Activated CD8-positive, alpha-beta memory T cell treated with anti-CD3 and anti-CD28 coated beads, Interleukin-2, amount 50 U/mL, for 1 hour (primary cell): ENCODE data around the gene RTKN.

ENCODE experiments used
- DNase-seq: peaks from one replicate; pipeline ENCODE4 v3.0.0-alpha.2; 2020; ENCODE audit errors: extremely low read depth

Gene RTKN

DNA sequence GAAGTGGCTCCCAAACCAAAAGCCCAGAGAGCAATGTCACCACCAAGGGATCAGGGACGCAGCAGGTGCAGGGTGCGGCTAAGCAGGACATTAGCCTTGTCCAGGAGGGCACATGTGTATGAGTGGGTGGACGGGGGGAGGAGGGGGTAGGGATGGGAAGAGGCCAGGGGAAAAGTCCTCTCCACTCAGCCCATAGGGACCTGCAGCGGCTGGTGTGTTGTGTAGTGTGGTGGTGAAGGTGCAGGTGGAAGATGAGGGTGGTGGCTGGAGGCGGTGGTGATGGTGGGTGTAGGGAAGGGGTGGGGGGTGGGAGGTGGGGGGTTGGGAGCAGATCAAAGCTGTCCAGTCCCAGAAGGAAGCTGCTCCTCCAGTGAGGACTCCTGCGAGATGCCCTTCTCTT lies 24.0 kb downstream of the RTKN start:
- no peak for DNase-seq

DNA sequence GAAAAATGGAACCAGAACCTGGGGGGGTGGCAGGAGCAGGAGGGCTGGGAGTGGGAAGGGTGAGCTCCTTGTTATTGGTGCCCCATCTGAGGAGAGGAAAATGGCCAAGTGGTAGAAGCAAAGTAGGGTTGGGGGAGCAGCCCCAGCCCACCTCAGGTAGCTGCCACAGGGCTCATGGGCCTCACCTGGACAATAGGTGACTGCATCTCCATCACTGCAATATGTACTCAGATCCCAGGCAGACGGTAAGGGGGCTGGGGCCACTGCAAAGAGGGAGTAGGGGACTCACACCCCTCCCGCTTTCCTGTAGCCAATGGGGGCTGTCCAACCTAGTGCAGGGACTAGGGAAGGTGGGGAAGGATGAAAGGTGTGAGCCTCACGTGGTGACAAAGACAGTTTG lies 24.5 kb downstream of the RTKN start:
- DNase-seq, result no peak

DNA sequence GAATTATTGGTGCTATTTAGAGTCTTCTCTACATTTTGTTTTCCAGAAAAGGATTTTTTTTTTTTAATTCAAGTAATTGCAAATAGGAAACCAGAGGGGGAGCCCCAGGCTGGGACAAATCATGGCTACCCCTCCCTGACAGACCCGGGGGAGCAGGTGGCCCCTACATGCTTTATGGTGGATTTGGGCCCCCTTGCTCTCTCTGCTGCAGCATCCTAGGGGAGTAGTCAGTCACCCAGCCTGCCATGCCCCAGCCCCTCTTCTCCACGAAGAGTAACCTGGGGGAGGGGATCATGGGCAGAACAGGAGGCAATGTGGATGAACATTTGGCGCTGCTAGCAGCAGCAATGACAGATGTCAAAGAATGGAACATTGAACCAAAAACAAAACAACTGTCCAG lies 25.0 kb downstream of the RTKN start:
- no peak for DNase-seq

DNA sequence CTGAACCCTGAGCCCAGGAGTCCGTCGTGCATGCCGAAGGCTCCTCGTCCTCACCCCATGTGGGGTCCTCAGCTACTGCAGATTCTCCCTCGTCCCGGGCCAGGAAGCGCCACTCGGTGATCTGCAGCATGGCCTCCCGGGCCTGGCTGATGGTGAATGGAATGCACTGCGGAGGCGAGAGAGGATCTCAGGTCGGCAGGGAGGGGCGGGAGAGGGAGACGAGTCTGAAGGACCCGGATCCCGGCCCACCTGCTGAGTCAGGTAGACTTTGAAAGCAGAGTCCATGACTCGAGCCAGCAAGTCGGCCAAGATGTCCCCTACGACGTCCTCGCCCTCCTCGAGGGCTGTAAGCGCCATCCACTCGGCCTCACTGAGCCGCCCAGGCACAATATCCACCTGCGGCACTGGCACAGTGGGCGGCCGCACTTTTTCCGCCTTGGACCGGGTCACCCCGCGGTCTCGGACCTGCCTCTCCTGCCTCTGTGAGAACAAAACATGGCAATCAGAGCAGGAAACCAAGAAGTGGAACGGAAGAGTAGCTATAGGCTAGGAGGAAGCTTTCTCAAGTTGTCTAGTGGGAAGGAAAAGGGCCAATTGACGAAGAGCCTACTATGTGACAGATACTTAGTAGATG lies 25.9 kb downstream of the RTKN start:
- no peak for DNase-seq

DNA sequence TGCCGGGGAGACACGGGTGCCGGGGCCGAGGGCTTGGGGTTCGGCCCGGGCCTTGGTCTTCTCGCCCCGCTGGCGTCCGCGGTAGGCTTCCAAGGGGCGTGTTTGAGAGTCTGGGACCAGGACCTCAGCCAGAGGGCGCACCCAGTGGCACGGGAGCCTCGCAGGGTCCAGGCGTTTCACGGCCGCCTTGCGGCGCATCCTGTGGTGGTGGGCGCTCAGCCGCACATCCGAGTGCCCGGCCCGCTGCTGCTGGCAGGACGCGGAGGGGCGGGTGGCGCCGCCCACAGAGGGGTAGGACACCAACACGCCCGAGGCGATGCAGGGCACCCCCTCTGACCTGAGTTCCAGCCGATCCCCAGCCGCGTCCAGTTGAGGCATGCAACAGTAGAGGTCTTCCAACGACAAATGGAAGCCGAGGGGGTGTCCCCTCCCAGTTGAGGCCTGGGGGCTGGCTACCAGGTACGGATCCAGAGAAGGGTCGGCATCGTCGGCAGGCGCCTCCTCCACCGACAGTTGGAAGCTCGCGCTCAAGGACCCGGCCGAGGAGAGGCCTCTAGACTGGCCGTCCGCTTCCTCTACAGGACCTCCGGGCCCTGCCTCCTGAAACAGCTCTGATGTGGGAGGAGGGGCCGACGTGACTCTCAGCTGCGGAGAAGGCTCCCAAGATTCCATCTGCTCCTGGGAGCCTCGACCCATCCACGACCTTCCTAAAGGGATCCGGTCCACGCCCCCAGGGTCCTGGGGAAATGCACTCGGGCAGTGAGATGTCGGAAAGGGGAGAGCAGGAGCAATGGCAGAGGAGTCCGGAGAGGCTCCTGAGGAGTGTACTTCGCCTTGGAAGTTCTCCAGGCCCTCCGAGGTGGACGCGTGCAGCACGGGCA lies 26.6 kb downstream of the RTKN start:
- no peak for DNase-seq

DNA sequence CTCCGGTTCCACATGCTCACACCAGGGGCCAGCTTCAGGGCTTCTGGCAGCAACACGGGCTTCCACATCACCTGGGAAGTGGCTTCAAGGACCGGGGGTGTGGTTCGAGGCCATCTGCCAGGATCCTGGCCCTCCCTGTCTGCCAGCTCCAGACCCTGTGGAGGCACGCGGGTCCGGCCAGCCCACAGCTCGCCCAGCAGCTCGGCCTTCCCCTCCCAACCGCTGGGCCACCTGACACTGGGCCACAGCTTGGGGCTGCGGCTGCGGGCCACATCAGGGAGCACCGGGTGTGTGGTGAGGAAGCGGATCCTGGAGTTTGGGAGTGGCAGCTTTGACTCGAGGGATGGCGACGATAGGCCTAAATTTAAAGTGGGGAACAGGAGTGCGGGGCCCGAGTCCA lies 27.3 kb downstream of the RTKN start:
- DNase-seq, result no peak

DNA sequence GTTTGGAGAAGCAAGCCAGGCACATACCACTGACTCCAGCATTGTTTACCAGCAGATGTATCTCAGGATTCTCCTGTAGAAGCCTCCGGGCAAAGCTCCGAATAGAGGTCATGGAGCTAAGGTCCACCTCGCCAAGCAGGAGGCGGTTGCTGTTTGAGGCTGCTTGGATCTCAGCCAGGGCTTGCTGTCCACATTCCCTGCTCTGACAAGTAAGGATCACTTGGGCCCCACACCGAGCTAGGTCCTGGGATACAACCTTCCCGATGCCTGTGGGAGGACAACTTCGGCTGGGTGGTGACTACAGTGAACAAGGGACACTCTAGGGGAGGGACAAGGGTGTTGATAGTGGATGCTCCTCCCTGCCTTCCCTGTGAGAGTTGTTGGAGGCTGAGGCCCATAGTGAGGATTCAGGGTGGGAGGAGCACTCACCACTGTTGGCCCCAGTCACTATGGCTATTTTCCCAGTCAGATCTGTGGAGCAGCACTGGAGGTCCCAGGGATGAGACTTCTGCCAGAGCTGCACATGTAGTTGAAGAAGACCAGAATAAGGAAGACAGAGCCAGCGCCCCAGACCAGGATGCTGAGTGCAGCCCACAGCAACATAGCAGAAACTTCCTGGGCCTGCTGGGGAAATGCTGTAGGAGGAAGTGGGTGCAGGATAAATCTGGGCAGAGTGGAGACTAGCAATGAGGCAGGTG lies 28.6 kb downstream of the RTKN start:
- DNase-seq, result no peak

DNA sequence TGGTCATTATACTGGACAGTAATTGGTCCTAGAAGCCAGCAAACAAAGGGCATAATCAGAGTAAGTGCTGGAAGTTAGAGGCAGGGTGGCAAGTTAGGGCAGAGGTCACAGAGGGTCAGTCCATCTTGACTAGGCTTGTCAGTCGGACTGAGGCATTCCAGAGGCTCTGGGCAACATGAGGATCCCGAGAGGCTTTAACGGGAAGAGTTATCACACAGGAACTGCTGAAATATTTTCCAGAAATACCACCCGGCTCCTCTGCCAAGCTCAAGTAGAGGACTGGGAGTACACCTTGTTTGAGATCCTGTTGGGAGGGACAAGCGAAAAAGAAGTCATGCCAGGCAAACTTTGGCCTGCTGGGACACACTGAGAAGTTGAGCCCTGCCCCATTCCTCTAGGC lies 34.1 kb downstream of the RTKN start:
- no peak for DNase-seq

DNA sequence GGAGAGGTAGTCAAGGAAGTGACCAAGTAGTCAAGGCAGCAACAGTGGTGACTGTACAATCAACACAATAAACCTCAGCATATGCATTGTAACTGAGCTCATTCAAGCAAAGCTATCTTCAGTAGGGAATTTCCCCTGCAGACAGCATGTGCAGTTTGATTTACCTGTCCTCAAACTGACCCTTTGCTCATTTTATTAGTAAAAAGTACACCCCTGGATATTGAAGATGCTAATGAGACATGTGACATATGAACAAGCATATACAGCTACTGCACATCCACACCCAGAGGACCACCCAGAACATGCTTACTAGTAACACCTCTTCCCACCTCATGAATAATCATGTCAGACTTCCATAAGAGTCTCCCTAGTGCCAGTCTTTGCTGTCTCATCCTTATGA lies 35.7 kb downstream of the RTKN start:
- no peak for DNase-seq

DNA sequence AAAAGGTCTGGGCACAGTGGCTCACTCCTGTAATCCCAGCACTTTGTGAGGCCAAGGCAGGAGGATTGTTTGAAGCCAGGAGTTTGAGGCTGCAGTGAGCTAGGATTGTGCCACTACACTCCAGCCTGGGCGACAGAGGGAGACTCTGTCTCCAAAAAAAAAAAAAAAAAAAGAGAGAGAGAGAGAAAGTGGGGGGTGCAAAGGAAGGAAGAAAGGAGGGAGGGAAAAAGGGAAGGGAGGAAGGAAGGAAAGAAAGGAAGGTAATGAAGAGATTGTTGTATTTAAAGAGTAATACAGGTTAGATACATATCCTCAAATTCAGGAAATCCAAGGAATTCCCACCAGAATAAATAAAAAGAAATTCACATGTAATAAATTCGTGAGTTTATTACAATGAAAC lies 39.8 kb downstream of the RTKN start:
- no peak for DNase-seq

DNA sequence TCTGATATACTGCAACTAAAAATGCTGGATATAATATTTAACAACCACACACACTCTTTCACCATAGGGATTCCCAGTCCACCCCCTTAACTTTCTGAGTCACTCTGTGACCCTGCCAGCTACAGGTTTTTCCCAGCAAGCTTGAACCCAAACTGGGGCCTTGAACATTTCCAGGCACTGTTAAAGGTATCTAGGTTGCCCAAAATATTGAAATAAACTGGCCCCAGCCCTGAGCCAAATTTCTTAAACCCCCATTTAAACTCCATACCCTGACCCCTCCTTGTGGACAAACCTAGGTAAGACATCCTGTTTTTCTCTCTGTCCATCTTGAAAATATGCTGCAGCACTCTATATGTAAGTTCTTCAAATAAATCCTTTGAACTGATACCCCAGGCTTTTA lies 42.0 kb downstream of the RTKN start:
- DNase-seq, result no peak

DNA sequence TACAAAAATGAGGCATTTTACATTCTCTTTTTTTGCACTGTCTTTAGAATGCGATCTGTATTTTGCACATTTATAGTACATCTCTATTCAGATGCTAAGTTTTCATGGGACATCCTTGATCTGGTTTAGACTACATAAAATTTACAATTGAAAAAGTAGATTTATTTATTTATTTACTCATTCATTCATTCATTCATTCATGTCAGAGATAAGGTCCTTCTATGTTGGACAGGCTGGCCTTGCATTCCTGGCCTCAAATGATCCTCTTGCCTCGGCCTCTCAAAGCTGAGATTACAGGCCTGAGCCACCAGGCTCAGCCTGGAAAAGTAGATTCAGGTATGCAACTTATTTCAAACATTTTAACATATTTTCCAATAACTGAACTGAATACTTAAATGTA lies 45.6 kb downstream of the RTKN start:
- no peak for DNase-seq

DNA sequence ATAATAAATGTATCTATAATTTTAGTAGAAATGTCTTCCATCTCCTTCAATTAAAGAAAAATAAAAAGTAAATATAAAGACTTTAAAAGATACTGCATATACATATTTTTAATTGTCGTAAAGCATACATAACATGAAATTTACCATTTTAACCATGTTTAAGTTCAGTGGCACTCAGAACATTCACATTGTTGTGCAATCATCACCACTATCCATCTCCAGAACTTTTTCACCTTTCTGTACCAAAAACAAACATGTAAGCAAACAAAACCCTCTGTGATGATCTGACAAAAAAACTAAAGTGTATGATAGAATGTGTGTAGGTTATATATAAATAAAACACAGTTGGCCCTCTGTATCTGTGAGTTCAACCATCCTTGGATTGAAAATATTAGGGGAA lies 48.2 kb downstream of the RTKN start:
- DNase-seq, result no peak

DNA sequence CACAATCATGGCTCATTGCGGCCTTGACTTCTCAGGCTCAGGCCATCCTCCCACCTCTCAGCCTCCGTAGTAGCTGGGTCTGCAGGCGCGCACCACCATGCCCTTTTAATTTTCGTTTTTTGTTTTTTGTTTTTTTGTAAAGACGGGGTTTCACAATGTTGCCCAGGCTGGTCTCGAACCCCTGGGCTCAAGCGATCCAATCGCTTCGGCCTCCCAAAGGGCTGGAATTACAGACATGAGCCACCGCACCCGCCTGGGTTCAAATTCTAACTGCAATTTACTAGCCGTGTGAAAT lies 49.3 kb downstream of the RTKN start:
- no peak for DNase-seq

DNA sequence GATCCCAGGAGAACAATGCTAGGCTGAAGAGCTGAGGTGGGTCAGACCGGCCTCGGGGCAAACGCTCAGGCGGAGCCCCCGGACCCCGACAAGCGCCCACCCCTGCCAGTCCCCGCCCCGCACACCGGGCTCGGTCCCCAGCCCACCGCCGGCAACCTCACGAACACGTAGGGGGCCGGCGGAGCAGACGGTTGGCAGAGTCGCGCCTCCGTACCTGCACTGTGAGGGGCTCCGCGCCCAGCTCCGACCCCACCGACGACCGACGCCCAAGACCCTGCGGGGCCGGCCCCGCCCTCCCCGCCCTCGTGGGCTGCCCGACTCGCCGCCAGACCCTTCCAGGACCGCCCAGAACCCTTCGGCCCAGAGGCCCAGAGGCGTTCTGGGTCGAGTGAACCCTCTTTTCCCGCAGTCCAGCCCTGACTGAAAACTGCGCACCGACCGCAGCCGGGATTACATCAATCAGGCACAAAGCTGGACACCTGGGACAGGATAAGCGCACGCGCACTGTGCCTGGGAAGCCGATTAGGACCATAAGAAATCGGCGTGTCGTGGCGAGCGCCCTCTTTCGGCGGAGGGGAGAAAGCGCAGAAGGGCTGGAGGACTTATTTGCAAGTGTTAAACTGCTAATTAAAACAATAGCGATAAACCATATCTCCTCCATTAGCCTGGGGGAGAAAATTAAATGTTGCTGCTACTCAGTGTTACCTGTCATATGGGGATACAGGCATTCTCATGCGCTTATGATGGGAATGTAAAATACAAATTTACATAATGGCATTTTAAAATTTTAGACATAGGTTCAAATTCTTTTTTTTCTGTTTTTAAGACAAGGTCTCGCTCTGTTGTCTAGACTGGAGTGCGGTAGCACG lies 49.9 kb downstream of the RTKN start:
- peak; percentile 89 for DNase-seq

DNA sequence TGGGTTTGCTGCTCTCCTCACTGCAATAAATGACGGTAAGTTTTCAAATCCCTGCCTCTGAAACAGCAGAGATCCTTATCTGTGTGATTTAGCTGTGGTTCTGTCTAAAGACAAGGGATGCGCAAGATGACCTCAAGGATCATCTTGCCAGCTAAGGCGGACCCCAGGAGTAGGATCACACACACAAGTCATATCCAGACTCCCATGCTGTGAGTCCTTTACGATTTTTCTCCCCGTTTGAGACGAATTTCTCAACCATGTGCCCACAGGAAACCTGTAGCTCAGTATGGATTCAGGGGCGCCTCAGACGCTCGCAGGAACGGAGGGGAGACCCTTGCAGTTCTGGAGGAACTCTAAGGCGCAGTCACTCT lies 50.5 kb downstream of the RTKN start:
- DNase-seq, result no peak

DNA sequence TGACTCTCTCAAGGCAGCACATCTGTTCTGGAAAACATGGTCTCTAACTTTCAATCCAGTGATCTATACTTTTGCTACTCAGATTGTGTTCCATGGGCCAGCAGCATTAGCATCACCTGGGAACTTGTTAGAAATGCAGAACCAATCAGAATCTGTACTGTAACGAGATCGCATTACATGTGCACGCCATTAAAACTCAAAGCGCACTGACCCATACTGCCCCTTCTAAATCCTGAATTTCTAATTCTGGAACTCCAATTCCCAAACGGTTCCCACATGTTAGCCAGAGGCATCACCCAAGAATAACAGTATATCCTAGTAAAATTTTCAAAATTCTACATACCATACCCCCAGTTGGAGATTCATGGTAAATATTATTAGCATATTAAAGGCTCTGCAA lies 51.1 kb downstream of the RTKN start:
- DNase-seq, result no peak

DNA sequence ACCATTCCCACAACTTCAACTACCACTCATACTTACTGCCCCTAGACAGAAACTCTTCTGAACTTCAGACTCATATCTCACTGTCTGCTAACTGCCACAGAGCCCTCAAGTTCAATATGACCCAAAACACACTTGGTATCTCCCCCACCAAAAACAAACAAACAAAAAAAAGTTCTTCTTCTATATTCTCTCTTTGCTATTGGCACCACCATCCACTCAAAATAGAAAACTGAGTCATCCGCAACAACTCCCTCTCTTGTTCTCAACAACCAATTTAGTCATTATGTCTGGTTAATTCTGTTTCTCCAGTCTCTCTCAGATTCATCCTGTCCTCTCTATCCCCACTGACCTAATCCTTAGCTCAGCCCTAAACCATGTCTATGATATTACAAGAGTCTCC lies 54.4 kb downstream of the RTKN start:
- no peak for DNase-seq

DNA sequence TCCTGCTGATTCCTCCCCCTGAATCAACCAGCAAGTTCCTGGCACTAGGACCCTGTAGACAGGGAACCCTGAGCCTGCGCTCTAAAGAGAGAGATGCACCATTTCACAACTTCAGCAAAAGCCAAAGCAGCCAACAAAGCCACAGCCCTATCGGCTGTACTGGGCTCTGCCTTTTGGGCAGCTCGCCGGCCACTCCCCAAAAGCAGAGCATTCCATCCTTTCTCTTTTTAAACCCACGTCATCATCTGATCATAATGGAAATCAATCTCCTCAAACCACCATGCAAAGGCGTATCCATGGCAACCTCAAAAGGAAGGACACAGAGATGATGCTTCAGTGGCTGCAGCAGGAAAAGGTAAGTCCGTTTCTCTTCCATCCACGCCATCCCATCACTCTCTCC lies 56.3 kb downstream of the RTKN start:
- no peak for DNase-seq

DNA sequence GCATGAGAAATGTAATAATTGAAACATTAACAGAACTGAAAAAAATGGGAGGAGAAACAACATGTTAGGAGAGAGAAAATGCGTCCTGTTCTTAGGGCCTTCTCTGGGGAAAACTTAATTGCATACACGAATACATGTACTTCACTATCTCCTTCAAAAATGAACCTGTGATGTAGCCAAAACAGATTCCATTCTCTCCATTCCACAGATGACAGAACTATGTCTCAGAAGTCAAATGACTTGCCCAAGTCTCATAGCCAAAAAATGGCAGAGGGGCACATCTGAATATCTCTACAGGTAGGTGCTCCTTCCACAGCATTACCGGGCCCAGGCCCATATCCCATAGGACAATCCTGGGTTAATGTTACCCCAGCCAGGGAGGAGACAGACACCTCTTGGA lies 57.7 kb downstream of the RTKN start:
- DNase-seq, result no peak

DNA sequence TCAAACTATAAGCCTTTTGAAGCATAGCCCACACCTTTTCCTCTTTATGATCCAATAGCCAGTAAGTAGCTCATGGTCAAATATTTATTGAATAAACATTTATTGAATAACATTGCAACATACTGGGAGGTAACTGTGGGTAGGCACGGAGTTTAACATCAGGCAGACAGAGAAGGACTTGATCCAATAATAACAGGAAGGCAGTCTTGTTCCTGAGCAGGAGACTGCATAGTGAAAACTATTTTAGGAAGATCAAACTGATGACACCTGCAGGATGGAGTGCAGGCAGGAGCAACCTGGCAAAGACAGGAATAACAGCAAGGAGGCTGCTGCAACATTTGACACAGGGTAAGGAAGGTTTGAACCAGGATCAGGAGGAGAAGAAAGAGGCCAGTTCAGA lies 58.5 kb downstream of the RTKN start:
- no peak for DNase-seq

DNA sequence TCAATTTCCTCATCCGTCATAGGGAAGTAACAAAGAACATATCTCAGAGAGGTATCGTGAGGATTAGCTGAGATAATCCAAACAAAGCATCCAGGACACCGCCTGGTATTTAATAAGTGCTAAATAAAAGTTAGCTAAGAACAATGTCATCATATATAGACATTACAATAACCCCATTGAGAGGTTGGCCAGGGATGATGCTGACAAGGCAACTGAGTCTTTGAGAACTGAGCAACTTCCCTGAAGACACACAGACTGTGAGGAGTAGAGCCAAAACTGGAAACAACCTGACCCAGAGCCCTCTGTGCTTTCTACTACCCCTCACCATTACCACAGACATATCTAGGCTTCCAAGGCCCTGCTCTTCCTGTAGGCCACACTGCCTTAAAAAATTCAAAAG lies 60.0 kb downstream of the RTKN start:
- DNase-seq, result no peak
